Aorta (tissue), 5 donors: ENCODE data around the gene GPRC5B. TPM values are rescaled to one million over a fixed set of nuclear protein-coding genes. Genes with fewer than 3 reads are reported as not detected.

Experiments
- ATAC-seq: fragments of 200-7000 bp; cut with Tn5 transposase; one replicate; pipeline ENCODE4 v1.9.1; 2022; ENCODE audit warnings: moderate library complexity; ENCODE audit not compliant: low FRiP score
- DNase-seq, 2 donors: peaks; one replicate each; pipeline ENCODE4 v3.0.0-alpha.2; 2020
- H3K27ac ChIP-seq, 2 donors: one replicate each; pipeline ENCODE4 v1.5.1; 2013; ENCODE audit warnings: low read length in 2 of 2, mild to moderate bottlenecking in 2 of 2, moderate library complexity in 2 of 2, control low read depth in 1 of 2, inconsistent platforms in 1 of 2, low read depth in 1 of 2
- H3K27me3 ChIP-seq, 2 donors: one replicate each; pipeline ENCODE4 v1.6.1; 2013; ENCODE audit warnings: control low read depth in 1 of 2, low read length in 1 of 2, mild to moderate bottlenecking in 1 of 2, moderate library complexity in 1 of 2; ENCODE audit not compliant: insufficient read depth in 2 of 2, control insufficient read depth in 1 of 2
- H3K36me3 ChIP-seq, 2 donors: one replicate each; pipeline ENCODE4 v1.6.1; 2013; ENCODE audit warnings: control low read depth in 1 of 2, low read length in 1 of 2, mild to moderate bottlenecking in 1 of 2; ENCODE audit not compliant: insufficient read depth in 2 of 2, control insufficient read depth in 1 of 2
- H3K4me1 ChIP-seq, 2 donors: one replicate each; pipeline ENCODE4 v1.6.1; 2013; ENCODE audit warnings: low read length in 2 of 2, control low read depth in 1 of 2, mild to moderate bottlenecking in 1 of 2, moderate library complexity in 1 of 2; ENCODE audit not compliant: insufficient read depth in 2 of 2, control insufficient read depth in 1 of 2
- H3K4me3 ChIP-seq, 2 donors: one replicate each; pipeline ENCODE4 v1.5.1; 2013; ENCODE audit warnings: low read length in 2 of 2, control low read depth in 1 of 2, mild to moderate bottlenecking in 1 of 2
- H3K9me3 ChIP-seq: one replicate; pipeline ENCODE4 v1.6.1; 2013; ENCODE audit warnings: mild to moderate bottlenecking, low read length; ENCODE audit not compliant: control insufficient read depth
- WGBS, 2 donors: extraction: QIAGEN DNeasy Blood & Tissue Kit; methylation state at CpG; one replicate each; pipeline ENCODE4 v1.1.7; 2013; 5-methylcytosine and 5-hydroxymethylcytosine counted together
- intact Hi-C, 2 donors: fragments of 100-400 bp; cut with DNase I; formaldehyde crosslinking; loops; one replicate each; pipeline versions ENCODE4 v1.14.2 to v1.15.0; 2022
- polyA plus RNA-seq, 2 donors: library from polyadenylated mRNA; stranded (reverse); fragments of 200-250 nt; gene quantifications; one replicate each; pipeline ENCODE4 v1.2.3, GENCODE V29; 2013
- total RNA-seq, 2 donors: library from RNA; stranded (reverse); fragmentation: NEBNext Ultra II Directional; extraction: Animal tissue kit (Norgen Biotek cat#: 25700); gene quantifications; one replicate each; pipeline ENCODE4 v1.2.1, GENCODE V29; 2021
- donor health status: healthy with polysubstance abuse.
- donor health status: Bipolar disorder and iron deficiency.
- donor health status: DM: no; HTN: no; CAD: no.
- donor health status: DM: no; HTN: no; CAD: no.
- donor health status: DM: yes; HTN: yes; CAD: no.

GPRC5B gene
- total and polyA plus RNA-seq, 4 donors = 1.8 to 41.1 (median 9.0) TPM

DNA sequence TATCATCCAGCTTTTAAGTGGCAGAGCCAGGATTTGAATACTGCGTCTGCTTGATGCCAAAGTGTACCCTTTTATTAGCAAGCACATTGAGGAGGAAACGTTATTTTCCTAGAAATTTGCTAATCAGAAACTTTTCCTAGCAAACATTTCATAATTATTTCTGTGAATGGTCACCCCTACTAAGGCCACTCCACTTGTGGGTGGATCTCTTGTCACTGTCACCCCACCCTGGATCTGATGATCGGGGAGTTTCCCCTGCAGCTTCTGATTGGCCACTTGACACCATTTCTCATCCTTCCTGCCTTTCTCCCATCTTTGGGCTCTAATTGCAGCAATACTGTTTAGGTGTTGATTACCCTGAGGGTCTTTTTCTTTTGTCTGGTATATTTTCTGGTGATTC, 35.9 kb downstream of the GPRC5B start:
- Histone ChIP-seq H3K4me1 (no peaks in the 10 kb centered on the region), H3K9me3 (no peaks in the 10 kb centered on the region), H3K27me3 (no peaks in the 10 kb centered on the region), H3K27ac (no peak overlapping the region), H3K4me3 (no peak overlapping the region), H3K36me3 (no peaks in the 10 kb centered on the region)
- intact Hi-C loops = no loop called here
- no peak for DNase-seq
- no peak for ATAC-seq
- 86 to 89% methylated on average over 3 of the region's 3 CpGs for WGBS, 2 donors

DNA sequence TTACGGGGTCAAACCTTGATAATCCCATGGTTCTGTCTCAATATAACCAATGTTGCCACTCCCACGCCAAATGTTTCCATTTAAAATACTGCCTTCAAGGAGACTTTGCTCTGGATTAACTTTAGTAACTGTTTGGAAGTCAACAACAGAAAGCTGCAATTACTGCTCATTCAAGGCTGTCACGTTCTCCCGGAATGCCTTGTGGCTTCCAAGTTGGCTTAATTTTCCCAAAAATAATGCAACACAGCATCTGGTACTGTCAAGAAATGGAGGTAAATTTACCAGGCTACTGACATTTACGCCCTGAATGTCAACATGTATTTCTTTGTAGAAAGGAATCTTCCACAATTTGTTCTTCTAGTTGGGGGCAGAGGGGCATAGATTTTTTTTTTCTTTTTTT, 38.2 kb downstream of the GPRC5B start:
- WGBS, 2 donors = 83 to 85% methylated on average over 5 of the region's 5 CpGs
- Histone ChIP-seq H3K4me3 (no peak overlapping the region), H3K27ac (no peak overlapping the region), H3K27me3 (no peaks in the 10 kb centered on the region), H3K36me3 (no peaks in the 10 kb centered on the region), H3K4me1 (no peaks in the 10 kb centered on the region), H3K9me3 (no peaks in the 10 kb centered on the region)
- DNase-seq = no peak
- intact Hi-C loops = no loop called here
- ATAC-seq = no peak

DNA sequence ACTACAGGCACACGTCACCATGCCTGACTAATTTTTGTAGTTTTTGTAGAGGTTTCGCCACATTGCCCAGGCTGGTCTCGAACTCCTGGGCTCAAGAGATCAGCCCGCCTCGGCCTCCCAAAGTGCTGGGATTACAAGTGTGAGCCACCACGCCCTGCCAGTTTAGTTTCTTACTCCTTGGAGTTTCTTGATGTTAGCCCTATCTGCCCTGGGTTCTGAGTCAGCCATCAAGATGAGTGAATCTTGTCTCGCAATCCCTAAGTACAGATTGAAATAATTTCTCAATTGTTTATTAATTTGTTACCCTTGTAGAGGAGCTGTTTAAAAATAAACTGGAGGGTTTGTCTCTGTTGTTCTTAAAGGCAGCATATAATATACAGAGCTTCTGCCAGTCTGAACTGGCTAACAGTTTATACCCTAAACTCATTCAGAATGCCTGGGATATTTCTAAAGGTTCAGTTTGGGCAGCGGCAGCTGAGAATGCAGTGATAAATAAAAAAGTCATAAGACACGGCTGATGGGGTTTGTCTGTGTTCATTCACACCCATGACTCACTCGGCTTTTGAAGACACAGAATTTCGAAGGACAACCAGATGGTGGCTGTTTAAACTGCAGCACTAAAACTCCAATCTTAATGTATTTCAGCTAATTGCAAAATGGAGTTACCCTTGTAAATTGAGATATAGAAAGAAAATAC, 39.6 kb downstream of the GPRC5B start:
- DNase-seq (no peak), ATAC-seq (no peak)
- WGBS, 2 donors = 86 to 87% methylated on average over 11 of the region's 11 CpGs
- Histone ChIP-seq H3K4me1 (no peaks in the 10 kb centered on the region), H3K27me3 (no peaks in the 10 kb centered on the region), H3K36me3 (no peaks in the 10 kb centered on the region), H3K27ac (no peak overlapping the region), H3K9me3 (no peaks in the 10 kb centered on the region), H3K4me3 (no peak overlapping the region)
- intact Hi-C loops = no loop called here

GRCh38 chr16:19843371-19843770, 41.3 kb downstream of the GPRC5B start:
- no peak overlapping the region for H3K27ac ChIP-seq
- ATAC-seq (no peak), DNase-seq (no peak)
- intact Hi-C loops = no loop called here
- H3K27me3 ChIP-seq = no peaks in the 10 kb centered on the region
- H3K36me3 ChIP-seq = no peaks in the 10 kb centered on the region
- no peaks in the 10 kb centered on the region for H3K9me3 ChIP-seq
- no peak overlapping the region for H3K4me3 ChIP-seq
- WGBS, 2 donors = 76 to 85% methylated on average over 1 of the region's 1 CpG
- H3K4me1 ChIP-seq = no peaks in the 10 kb centered on the region

GRCh38 chr16:19842426-19843157, 42.1 kb downstream of the GPRC5B start:
- Histone ChIP-seq H3K27me3 (no peaks in the 10 kb centered on the region), H3K36me3 (no peaks in the 10 kb centered on the region), H3K4me1 (no peaks in the 10 kb centered on the region), H3K9me3 (no peaks in the 10 kb centered on the region), H3K4me3 (no peak overlapping the region), H3K27ac (no peak overlapping the region)
- DNase-seq = no peak
- ATAC-seq = no peak
- intact Hi-C loops = no loop called here
- 69 to 70% methylated on average over 6 of the region's 6 CpGs for WGBS, 2 donors

- no peak overlapping the region for H3K27ac ChIP-seq
- ATAC-seq = no peak
These were observed 43.5 kb downstream of the GPRC5B start for GRCh38 chr16:19841184-19841583.

GRCh38 chr16:19840524-19841110, 44.0 kb downstream of the GPRC5B start:
- H3K36me3 ChIP-seq = no peaks in the 10 kb centered on the region
- H3K4me3 ChIP-seq = no peak overlapping the region
- no peak overlapping the region for H3K27ac ChIP-seq
- intact Hi-C loops = no loop called here
- no peaks in the 10 kb centered on the region for H3K4me1 ChIP-seq
- no peaks in the 10 kb centered on the region for H3K27me3 ChIP-seq
- no peaks in the 10 kb centered on the region for H3K9me3 ChIP-seq
- ATAC-seq (no peak), DNase-seq (no peak)
- WGBS, 2 donors = 33 to 36% methylated on average over 3 of the region's 3 CpGs

More at GRCh38 chr16:19841184-19841583, 43.5 kb downstream of the GPRC5B start:
- WGBS, 2 donors = 47 to 55% methylated on average over 3 of the region's 3 CpGs
- intact Hi-C loops = no loop called here
- no peaks in the 10 kb centered on the region for H3K9me3 ChIP-seq
- no peaks in the 10 kb centered on the region for H3K27me3 ChIP-seq
- no peaks in the 10 kb centered on the region for H3K4me1 ChIP-seq
- no peaks in the 10 kb centered on the region for H3K36me3 ChIP-seq
- no peak overlapping the region for H3K4me3 ChIP-seq
- no peak for DNase-seq

GRCh38 chr16:19837984-19838707, 46.5 kb downstream of the GPRC5B start:
- H3K9me3 ChIP-seq = no peaks in the 10 kb centered on the region
- WGBS, 2 donors = 89 to 91% methylated on average over 13 of the region's 13 CpGs
- no peaks in the 10 kb centered on the region for H3K36me3 ChIP-seq
- no peaks in the 10 kb centered on the region for H3K27me3 ChIP-seq
- H3K27ac ChIP-seq = no peak overlapping the region
- intact Hi-C loops = no loop called here
- no peaks in the 10 kb centered on the region for H3K4me1 ChIP-seq
- DNase-seq (no peak), ATAC-seq (no peak)
- H3K4me3 ChIP-seq = no peak overlapping the region
